ENCODE measurements around the gene MAML2.

DNA sequence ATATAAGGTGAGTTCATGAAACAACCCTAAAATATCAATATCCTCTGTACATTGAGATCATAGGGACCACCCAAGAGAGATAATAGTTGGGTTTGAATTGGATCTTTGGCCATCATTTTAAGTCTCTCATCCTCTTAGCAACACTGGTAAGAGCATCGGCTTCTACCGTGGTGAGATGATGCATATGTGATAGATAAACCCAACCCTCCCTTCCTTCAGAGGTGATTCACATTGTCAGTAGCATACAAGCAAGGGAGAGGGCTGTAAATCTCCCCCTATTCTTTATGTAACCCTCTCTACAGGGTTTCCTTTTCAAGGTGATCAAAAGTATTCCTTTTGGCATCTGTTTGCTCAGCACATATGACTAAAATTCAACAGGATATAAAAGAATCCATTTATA is 316.7 kb downstream of the MAML2 start:
- no peak for TF ChIP-seq CTCF (IDR thresholded peaks at IDR 0.05)
- no peak for TF ChIP-seq POLR2A (IDR thresholded peaks at IDR 0.05; ENCODE audit: low read depth)
- TF ChIP-seq EP300 (IDR thresholded peaks at IDR 0.05) = no peak

All from esophagus muscularis mucosa (tissue), 4 donors.